DND-41 (cell line): ENCODE measurements around the gene ENDOD1.

Experiments
- EZH2 ChIP-seq: IDR thresholded peaks from 3 replicates; pipeline ENCODE4 v1.6.1; 2012; ENCODE audit warnings: borderline replicate concordance, low read depth, mild to moderate bottlenecking, moderate library complexity, low read length, inconsistent platforms; ENCODE audit not compliant: severe bottlenecking
- TF ChIP-seq, protein P1 (sequence below): IDR thresholded peaks from 2 replicates; pipeline ENCODE4 v1.5.1; 2012; ENCODE audit warnings: borderline replicate concordance, low read length, moderate library complexity, mild to moderate bottlenecking; ENCODE audit not compliant: poor library complexity, severe bottlenecking; ENCODE audit errors: extremely low read depth

DNA sequence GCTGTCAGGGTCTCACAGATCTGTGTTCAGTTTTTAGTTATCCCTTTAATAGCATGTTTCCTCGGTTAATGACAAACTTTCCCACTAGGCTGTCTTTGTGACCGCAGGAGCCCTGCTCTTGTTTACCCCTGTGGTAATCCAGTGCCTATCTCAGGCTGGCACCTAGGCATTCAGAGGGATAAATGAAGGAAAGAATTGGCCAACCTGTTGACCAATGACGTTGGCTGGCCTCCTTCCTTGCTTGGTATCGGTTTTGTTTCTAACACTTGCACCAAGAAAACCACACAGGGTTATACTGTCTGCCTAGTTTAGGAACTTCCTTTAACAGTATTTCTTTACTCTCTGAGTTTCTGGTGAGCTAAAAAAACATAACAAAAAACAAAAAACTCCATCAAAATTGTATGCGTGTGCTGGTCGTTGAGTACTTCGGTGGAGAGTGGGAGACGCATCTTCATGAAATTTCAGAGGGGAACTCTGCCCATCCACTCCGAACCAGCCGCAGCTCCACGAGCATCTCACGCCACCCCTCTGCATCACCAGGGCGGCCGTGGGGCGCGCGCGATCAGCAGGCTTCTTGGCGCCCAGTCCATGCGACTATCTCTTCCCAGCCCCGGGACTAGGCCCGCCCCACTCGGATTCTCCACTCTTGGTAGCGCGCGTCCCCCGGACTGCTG is 563 bp upstream of the ENDOD1 start:
- TF ChIP-seq EZH2: no peak
- TF ChIP-seq, protein P1, sequence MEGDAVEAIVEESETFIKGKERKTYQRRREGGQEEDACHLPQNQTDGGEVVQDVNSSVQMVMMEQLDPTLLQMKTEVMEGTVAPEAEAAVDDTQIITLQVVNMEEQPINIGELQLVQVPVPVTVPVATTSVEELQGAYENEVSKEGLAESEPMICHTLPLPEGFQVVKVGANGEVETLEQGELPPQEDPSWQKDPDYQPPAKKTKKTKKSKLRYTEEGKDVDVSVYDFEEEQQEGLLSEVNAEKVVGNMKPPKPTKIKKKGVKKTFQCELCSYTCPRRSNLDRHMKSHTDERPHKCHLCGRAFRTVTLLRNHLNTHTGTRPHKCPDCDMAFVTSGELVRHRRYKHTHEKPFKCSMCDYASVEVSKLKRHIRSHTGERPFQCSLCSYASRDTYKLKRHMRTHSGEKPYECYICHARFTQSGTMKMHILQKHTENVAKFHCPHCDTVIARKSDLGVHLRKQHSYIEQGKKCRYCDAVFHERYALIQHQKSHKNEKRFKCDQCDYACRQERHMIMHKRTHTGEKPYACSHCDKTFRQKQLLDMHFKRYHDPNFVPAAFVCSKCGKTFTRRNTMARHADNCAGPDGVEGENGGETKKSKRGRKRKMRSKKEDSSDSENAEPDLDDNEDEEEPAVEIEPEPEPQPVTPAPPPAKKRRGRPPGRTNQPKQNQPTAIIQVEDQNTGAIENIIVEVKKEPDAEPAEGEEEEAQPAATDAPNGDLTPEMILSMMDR: no peak
